Activated naive CD4-positive, alpha-beta T cell treated with anti-CD3 and anti-CD28 coated beads, Interleukin-2, amount 10 ng/mL, durations not matched to agents 7 days and 5 days (primary cell): ENCODE measurements around the gene RNF145.
A peak's percentile ranks its signal among the peaks of the same experiment; 100 is the strongest.

Experiments
- CTCF ChIA-PET: fragments of 350-600 bp; sonication (Branson Sonifier 250); formaldehyde crosslinking; loops from one replicate; lab custom pipeline; 2021; ENCODE audit warnings: antibody characterized with exemption; lab: Charles Lee
- DNase-seq: peaks from one replicate; pipeline ENCODE4 v3.0.0-alpha.2; 2020
- H3K27ac Mint-ChIP-seq: one replicate; pipeline ENCODE4 v1.8.0; 2021; ENCODE audit warnings: mild to moderate bottlenecking, moderate library complexity, mixed read lengths
- H3K27me3 Mint-ChIP-seq: one replicate; pipeline ENCODE4 v1.8.0; 2021; ENCODE audit warnings: mild to moderate bottlenecking, mixed read lengths
- H3K36me3 Mint-ChIP-seq: one replicate; pipeline ENCODE4 v1.8.0; 2021; ENCODE audit warnings: mixed read lengths
- H3K4me1 Mint-ChIP-seq: one replicate; pipeline ENCODE4 v1.8.0; 2021; ENCODE audit warnings: mixed read lengths
- H3K4me3 Mint-ChIP-seq: one replicate; pipeline ENCODE4 v1.8.0; 2021; ENCODE audit warnings: mild to moderate bottlenecking, moderate library complexity, mixed read lengths
- H3K9me3 Mint-ChIP-seq: one replicate; pipeline ENCODE4 v1.8.0; 2021; ENCODE audit warnings: mixed read lengths

The RNF145 gene

GRCh38 chr5:159198063-159199036, 11.0 kb downstream of the RNF145 start:
- peaks cover 73% of the 10 kb centered on the region for H3K36me3 Mint-ChIP-seq
- no peak for DNase-seq
- peaks cover 61% of the 10 kb centered on the region for H3K4me1 Mint-ChIP-seq
- CTCF ChIA-PET, result interaction anchor here (1.3 to 2.7 kb wide), 3 partner anchors 9 to 41 kb away, joined by 4 to 8 read pairs (median 5); no protein-coding TSS in a partner anchor
- no peaks in the 10 kb centered on the region for H3K27me3 Mint-ChIP-seq
- H3K4me3 Mint-ChIP-seq, result no peak overlapping the region
- peak overlapping the region; percentile 47 for H3K27ac Mint-ChIP-seq
- H3K9me3 Mint-ChIP-seq, result no peaks in the 10 kb centered on the region

DNA sequence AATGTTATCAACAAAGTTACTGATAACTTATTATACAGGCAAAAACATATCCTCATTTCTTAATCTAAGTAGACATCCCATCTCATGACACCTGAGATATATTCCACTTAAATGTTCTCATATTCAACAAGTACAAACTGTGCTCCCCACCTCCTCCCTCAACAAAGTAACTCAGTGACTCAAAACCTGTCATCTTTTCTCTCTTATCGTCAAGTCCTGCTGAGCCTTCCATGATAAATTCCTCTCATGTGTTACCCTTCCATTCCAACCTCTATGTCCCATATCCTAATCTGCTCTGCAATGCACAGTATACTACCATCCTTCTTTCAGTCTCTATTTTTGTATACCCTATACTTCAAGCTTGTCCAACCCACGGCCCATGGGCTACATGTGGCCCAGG, 13.6 kb downstream of the RNF145 start:
- Mint-ChIP-seq H3K36me3 (peaks cover 70% of the 10 kb centered on the region), H3K4me3 (no peak overlapping the region), H3K9me3 (no peaks in the 10 kb centered on the region), H3K27ac (no peak overlapping the region), H3K4me1 (peaks cover 58% of the 10 kb centered on the region), H3K27me3 (no peaks in the 10 kb centered on the region)
- no peak for DNase-seq
- CTCF ChIA-PET, result interaction anchor here (1.0 kb wide), 1 partner anchor 121 kb away, joined by 3 read pairs; no protein-coding TSS in a partner anchor

- peaks cover 30% of the 10 kb centered on the region for H3K4me1 Mint-ChIP-seq
- DNase-seq, result no peak
- H3K27me3 Mint-ChIP-seq, result no peaks in the 10 kb centered on the region
- no peak overlapping the region for H3K4me3 Mint-ChIP-seq
- CTCF ChIA-PET, result no interaction called here
- H3K27ac Mint-ChIP-seq, result no peak overlapping the region
- H3K36me3 Mint-ChIP-seq, result peaks cover 57% of the 10 kb centered on the region
- no peaks in the 10 kb centered on the region for H3K9me3 Mint-ChIP-seq
Measured at GRCh38 chr5:159190170-159190569, 19.2 kb downstream of the RNF145 start.

GRCh38 chr5:159189310-159189709, 20.0 kb downstream of the RNF145 start:
- Mint-ChIP-seq H3K27me3 (no peaks in the 10 kb centered on the region), H3K4me1 (peaks cover 33% of the 10 kb centered on the region), H3K36me3 (peaks cover 56% of the 10 kb centered on the region), H3K27ac (no peak overlapping the region), H3K9me3 (no peaks in the 10 kb centered on the region), H3K4me3 (no peak overlapping the region)
- CTCF ChIA-PET, result no interaction called here
- DNase-seq, result no peak

DNA sequence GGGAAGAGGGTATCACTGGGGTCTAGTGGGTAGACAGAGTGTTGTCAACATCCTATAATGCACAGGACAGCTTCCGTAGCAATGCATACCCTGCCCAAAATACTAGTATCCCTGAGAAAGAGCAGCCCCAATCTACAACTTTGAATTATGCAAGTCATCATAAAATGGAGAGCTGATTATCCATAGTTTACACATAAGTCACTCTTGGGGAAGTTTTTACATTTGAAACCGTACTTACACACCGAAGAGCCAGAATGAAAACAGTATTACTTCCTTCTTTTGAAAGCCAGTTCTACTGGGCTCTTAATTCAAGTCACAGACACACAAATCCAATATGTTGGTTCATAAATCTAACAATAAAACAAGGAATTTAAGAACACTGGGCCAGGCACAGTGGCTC, 21.6 kb downstream of the RNF145 start:
- Mint-ChIP-seq H3K36me3 (peaks cover 48% of the 10 kb centered on the region), H3K27me3 (no peaks in the 10 kb centered on the region), H3K4me1 (peaks cover 36% of the 10 kb centered on the region), H3K4me3 (no peak overlapping the region), H3K9me3 (no peaks in the 10 kb centered on the region), H3K27ac (no peak overlapping the region)
- CTCF ChIA-PET, result no interaction called here
- no peak for DNase-seq

- CTCF ChIA-PET, result no interaction called here
- H3K27ac Mint-ChIP-seq, result no peak overlapping the region
Measured at GRCh38 chr5:159186319-159186718, 23.0 kb downstream of the RNF145 start.

DNA sequence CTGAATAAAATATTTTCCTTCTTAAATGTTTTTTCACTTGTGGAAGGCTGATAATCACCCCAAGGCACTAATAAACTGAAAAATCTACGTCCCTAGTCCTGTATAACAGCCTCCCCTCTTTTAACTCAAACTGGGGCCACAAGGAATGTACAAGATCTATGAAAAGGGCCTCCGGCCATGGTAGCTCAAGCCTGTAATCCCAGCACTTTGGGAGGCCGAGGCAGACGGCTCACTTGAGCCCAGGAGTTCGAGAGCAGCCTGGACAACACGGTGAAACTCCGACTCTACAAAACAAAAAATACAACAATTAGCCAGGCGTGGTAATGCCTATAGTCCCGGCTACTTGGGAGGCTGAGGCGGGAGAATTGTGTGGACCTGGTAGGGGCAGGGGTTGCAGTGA, 23.6 kb downstream of the RNF145 start:
- H3K9me3 Mint-ChIP-seq, result no peaks in the 10 kb centered on the region
- CTCF ChIA-PET, result interaction anchor here (1.1 kb wide), 1 partner anchor 29 kb away, joined by 5 read pairs; no protein-coding TSS in a partner anchor
- peaks cover 48% of the 10 kb centered on the region for H3K36me3 Mint-ChIP-seq
- no peak for DNase-seq
- no peaks in the 10 kb centered on the region for H3K27me3 Mint-ChIP-seq
- H3K4me3 Mint-ChIP-seq, result no peak overlapping the region
- H3K4me1 Mint-ChIP-seq, result peaks cover 42% of the 10 kb centered on the region
- no peak overlapping the region for H3K27ac Mint-ChIP-seq

More at GRCh38 chr5:159186319-159186718, 23.0 kb downstream of the RNF145 start:
- Mint-ChIP-seq H3K27me3 (no peaks in the 10 kb centered on the region), H3K4me1 (peaks cover 38% of the 10 kb centered on the region), H3K36me3 (peaks cover 49% of the 10 kb centered on the region), H3K9me3 (no peaks in the 10 kb centered on the region), H3K4me3 (no peak overlapping the region)
- DNase-seq, result no peak

- no peak overlapping the region for H3K4me3 Mint-ChIP-seq
- H3K4me1 Mint-ChIP-seq, result peaks cover 48% of the 10 kb centered on the region
- H3K27ac Mint-ChIP-seq, result peak overlapping the region; percentile 80
- H3K9me3 Mint-ChIP-seq, result no peaks in the 10 kb centered on the region
- DNase-seq, result no peak
- H3K27me3 Mint-ChIP-seq, result no peaks in the 10 kb centered on the region
- H3K36me3 Mint-ChIP-seq, result peaks cover 50% of the 10 kb centered on the region
- CTCF ChIA-PET, result interaction anchor here (1.1 kb wide), 1 partner anchor 28 kb away, joined by 5 read pairs; no protein-coding TSS in a partner anchor
Measured at GRCh38 chr5:159184858-159185381, 24.4 kb downstream of the RNF145 start.

DNA sequence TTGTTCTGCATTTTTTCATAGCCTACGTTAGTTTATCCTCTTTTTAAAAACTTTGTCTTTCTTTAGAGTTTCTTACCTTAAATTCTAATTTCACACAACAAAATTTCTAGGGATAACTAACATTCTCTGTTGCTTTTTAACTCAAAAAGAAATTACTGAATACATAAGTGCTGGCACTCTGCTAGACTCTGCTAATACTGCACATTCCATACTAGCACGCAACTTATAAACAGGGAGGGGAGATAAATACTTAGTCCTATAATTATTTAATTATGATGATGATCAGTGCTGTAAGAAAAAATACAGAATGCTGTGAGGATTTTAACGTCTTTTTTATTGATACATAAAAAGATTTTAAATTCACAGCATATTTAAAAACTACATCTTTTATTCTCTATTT, 25.1 kb downstream of the RNF145 start:
- Mint-ChIP-seq H3K27ac (no peak overlapping the region), H3K4me1 (peaks cover 51% of the 10 kb centered on the region), H3K36me3 (peaks cover 49% of the 10 kb centered on the region), H3K27me3 (no peaks in the 10 kb centered on the region), H3K4me3 (no peak overlapping the region), H3K9me3 (no peaks in the 10 kb centered on the region)
- DNase-seq, result no peak
- CTCF ChIA-PET, result no interaction called here

DNA sequence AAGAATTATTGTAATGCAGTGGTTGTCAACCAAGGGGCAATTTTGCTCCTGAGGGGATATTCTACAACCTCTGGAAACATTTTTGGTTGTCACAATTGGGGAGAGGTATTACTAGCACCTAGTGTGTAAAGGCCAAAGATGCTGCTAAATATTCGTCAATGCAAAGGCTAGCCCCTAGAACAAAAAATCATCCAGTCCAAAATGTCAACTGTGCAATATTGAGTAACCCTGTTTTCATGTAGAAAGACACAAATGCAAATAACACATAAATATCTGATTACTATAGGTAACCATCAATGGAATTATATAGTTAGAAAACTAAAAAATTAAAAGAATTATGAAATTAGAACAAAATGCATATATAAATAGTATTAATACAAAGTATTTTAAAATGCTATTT, 26.1 kb downstream of the RNF145 start:
- Mint-ChIP-seq H3K4me3 (no peak overlapping the region), H3K27ac (no peak overlapping the region), H3K36me3 (peaks cover 51% of the 10 kb centered on the region), H3K27me3 (no peaks in the 10 kb centered on the region), H3K4me1 (peaks cover 53% of the 10 kb centered on the region), H3K9me3 (no peaks in the 10 kb centered on the region)
- CTCF ChIA-PET, result no interaction called here
- DNase-seq, result no peak

DNA sequence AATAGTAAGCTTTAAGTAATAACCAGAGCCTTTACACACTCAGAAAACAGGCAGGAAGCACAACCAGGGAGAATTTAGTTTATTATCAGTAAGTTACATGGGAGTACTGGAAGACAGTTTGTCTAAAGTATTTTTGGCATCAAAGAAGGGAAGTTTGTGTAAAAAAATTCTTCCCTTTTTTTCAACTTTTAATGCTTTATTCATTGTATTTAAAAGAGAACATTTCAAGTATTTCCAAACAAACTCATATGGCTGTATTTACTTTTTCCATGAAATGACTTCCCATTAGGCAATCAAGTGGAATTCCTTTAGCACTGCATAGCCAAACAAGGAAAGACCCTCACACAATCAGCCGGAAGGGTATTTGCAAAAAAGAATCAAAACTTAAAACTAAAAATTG, 26.7 kb downstream of the RNF145 start:
- DNase-seq, result no peak
- no peak overlapping the region for H3K27ac Mint-ChIP-seq
- peaks cover 51% of the 10 kb centered on the region for H3K4me1 Mint-ChIP-seq
- H3K36me3 Mint-ChIP-seq, result peaks cover 49% of the 10 kb centered on the region
- no peak overlapping the region for H3K4me3 Mint-ChIP-seq
- no peaks in the 10 kb centered on the region for H3K27me3 Mint-ChIP-seq
- no peaks in the 10 kb centered on the region for H3K9me3 Mint-ChIP-seq
- CTCF ChIA-PET, result interaction anchor here (1.0 kb wide), 1 partner anchor 26 kb away, joined by 3 read pairs; no protein-coding TSS in a partner anchor

GRCh38 chr5:159181651-159182050, 27.7 kb downstream of the RNF145 start:
- peaks cover 56% of the 10 kb centered on the region for H3K36me3 Mint-ChIP-seq
- no peak overlapping the region for H3K27ac Mint-ChIP-seq
- H3K4me1 Mint-ChIP-seq, result peaks cover 58% of the 10 kb centered on the region
- no peak overlapping the region for H3K4me3 Mint-ChIP-seq
- CTCF ChIA-PET, result no interaction called here
- no peak for DNase-seq
- H3K27me3 Mint-ChIP-seq, result no peaks in the 10 kb centered on the region
- no peaks in the 10 kb centered on the region for H3K9me3 Mint-ChIP-seq

DNA sequence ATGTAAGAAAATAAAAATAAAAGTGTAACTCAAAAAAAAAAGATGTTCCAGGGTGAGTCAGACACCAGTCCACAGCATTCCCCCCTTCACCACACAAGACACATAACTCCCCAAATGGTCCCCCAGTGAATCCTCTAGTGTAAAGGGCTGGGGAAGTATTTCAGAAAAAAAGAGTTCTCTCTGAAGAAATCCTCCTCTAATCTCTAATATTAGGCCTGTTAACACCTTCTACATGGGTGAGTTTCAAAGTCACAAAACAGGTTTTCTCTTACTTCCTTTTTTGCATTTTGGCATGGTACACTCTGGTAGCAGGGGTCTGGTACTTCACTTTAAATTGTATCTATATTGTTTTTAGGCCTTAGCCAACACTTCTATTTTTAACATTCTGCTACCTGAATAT, 28.2 kb downstream of the RNF145 start:
- Mint-ChIP-seq H3K9me3 (no peaks in the 10 kb centered on the region), H3K36me3 (peaks cover 57% of the 10 kb centered on the region), H3K4me1 (peaks cover 60% of the 10 kb centered on the region), H3K27ac (no peak overlapping the region), H3K4me3 (no peak overlapping the region), H3K27me3 (no peaks in the 10 kb centered on the region)
- CTCF ChIA-PET, result no interaction called here
- DNase-seq, result no peak

DNA sequence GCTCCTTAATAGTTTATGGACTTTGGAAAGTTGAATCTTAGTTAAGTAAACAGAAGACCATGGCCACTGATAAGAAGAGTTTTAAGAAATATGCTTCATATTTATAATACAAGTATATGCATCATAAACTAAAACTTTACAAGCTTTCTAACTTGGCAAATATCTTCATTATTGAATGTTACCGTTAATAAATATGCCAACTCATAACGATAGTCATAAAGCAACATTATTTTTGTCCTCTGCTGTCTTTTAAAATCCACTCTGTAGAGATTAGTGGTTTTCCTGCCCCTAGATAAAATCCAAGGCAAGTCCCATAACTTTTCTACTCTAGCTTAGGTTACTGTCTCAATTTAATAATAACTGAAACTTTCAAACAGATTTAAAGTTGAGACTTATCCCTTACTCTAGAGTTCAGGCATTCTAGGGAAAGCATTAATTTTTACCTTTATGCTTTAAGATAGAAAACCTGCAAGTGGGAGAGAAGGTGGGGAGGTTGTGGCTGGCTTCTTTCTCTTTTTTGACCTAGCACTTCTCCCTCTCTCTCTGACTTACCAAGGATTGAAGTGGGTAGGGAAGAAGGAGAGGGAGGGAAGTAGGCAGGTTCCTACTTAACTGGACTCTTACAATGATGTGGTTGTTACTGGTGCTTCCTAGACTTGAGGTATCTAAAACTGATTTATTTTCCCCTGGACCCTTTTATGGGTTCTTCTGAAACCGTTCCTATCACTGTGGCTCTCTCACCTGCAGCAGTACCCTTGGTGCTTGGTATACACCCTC, 29.6 kb downstream of the RNF145 start:
- Mint-ChIP-seq H3K4me1 (peaks cover 64% of the 10 kb centered on the region), H3K27ac (peak overlapping the region; percentile 72), H3K9me3 (no peaks in the 10 kb centered on the region), H3K36me3 (peaks cover 53% of the 10 kb centered on the region), H3K4me3 (no peak overlapping the region), H3K27me3 (no peaks in the 10 kb centered on the region)
- DNase-seq, result no peak
- CTCF ChIA-PET, result no interaction called here
